H54 (cell line): ENCODE data around the gene NABP1.
"Not testable (repeated sequence)": the region's sequence is repeated elsewhere in the genome, so short reads cannot be mapped to it uniquely, and the experiment has no call there.

Source experiments
- DNase-seq: peaks from one replicate; pipeline ENCODE4 v3.0.0; 2011; ENCODE audit warnings: low spot score, mixed read lengths; ENCODE audit not compliant: insufficient read length
- FAIRE-seq: peaks from 3 replicates; lab custom pipeline; 2011; peaks lifted over from hg19 to GRCh38; lab: Jason Lieb, UNC
- POLR2A ChIP-seq: IDR thresholded peaks from 2 replicates; pipeline ENCODE4 v1.6.1; 2011; ENCODE audit warnings: low read depth, mild to moderate bottlenecking, low read length

NABP1 gene

GRCh38 chr2:191641609-191642008 lies 36.3 kb upstream of the NABP1 start:
- DNase-seq (no peak), FAIRE-seq (no peak)
- no peak for TF ChIP-seq POLR2A

- no peak for TF ChIP-seq POLR2A
- DNase-seq (no peak), FAIRE-seq (no peak)
Measured at GRCh38 chr2:191642541-191642940, 35.4 kb upstream of the NABP1 start.

GRCh38 chr2:191643429-191643828 lies 34.5 kb upstream of the NABP1 start:
- FAIRE-seq (no peak), DNase-seq (no peak)
- TF ChIP-seq POLR2A, result no peak

GRCh38 chr2:191644613-191645012 lies 33.3 kb upstream of the NABP1 start:
- DNase-seq, FAIRE-seq: not testable (repeated sequence)

- TF ChIP-seq POLR2A, result no peak
- DNase-seq, result no peak
- FAIRE-seq, result no peak
Measured at GRCh38 chr2:191645032-191645431, 32.9 kb upstream of the NABP1 start.

- FAIRE-seq, result no peak
- DNase-seq, result no peak
- no peak for TF ChIP-seq POLR2A
Measured at GRCh38 chr2:191645434-191646162, 32.3 kb upstream of the NABP1 start.

GRCh38 chr2:191646163-191646902 lies 31.6 kb upstream of the NABP1 start:
- no peak for TF ChIP-seq POLR2A
- DNase-seq (no peak), FAIRE-seq (peak; percentile 11)

GRCh38 chr2:191649519-191649918 lies 28.4 kb upstream of the NABP1 start:
- no peak for DNase-seq
- TF ChIP-seq POLR2A, result no peak
- FAIRE-seq, result peak; percentile 15

- FAIRE-seq (peak; percentile 86), DNase-seq (no peak)
- no peak for TF ChIP-seq POLR2A
Measured at GRCh38 chr2:191650896-191651773, 26.8 kb upstream of the NABP1 start.

GRCh38 chr2:191653667-191654391 lies 24.1 kb upstream of the NABP1 start:
- DNase-seq, result no peak
- FAIRE-seq, result no peak
- TF ChIP-seq POLR2A, result no peak

GRCh38 chr2:191656391-191656790 lies 21.5 kb upstream of the NABP1 start:
- no peak for DNase-seq
- FAIRE-seq, result no peak
- no peak for TF ChIP-seq POLR2A

- DNase-seq, result no peak
- TF ChIP-seq POLR2A, result no peak
- peak; percentile 45 for FAIRE-seq
Measured at GRCh38 chr2:191656792-191657191, 21.1 kb upstream of the NABP1 start.

- TF ChIP-seq POLR2A, result no peak
- DNase-seq (no peak), FAIRE-seq (peak; percentile 79)
Measured at GRCh38 chr2:191657977-191658376, 20.0 kb upstream of the NABP1 start.

- peak; percentile 6 for FAIRE-seq
- no peak for TF ChIP-seq POLR2A
- DNase-seq, result no peak
Measured at GRCh38 chr2:191659198-191659597, 18.7 kb upstream of the NABP1 start.
